ENCODE data around the gene UBE3B.

DNA sequence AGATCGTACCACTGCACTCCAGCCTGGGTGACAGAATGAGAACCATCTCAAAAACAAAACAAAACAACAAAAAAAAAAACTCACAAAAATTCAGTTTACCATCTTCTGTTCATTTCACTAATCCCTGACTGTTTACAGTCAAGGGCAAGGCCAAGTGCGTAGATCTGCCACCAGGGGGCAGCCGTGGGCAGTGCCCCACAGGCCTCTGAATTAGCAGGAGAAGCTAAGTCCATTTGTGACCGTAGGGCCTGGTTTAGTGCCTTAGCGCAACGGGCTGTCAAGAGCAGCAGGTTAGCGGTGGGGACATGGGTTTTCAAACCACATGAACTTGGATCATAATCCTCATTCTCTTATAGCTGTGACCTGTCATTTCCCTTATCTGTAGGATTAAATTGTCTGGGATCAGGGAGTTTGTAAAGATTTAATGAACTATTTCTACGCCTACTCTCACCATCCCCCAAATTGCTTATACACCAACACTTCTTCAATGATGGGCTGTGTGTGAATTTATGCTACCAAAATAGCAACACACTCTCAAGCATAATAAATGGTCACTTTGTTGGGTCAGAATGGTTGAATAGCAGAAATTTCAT is 49.3 kb upstream of the UBE3B start:
- TF ChIP-seq CTCF (IDR thresholded peaks at IDR 0.05) (peak; percentile 87 to 98 (median 96)), POLR2A (IDR thresholded peaks at IDR 0.05) (no peak)
